H9 (cell line): ENCODE measurements around the gene FOXQ1. TPM values are rescaled to one million over a fixed set of nuclear protein-coding genes. Genes with fewer than 3 reads are reported as not detected.

Experiments
- DNase-seq: peaks from one replicate; pipeline ENCODE4 v3.0.0-alpha.2; 2017
- H2AFZ ChIP-seq: one replicate; pipeline ENCODE4 v1.6.1; 2013; ENCODE audit warnings: mild to moderate bottlenecking, low read length, control low read depth, moderate library complexity
- H2AK5ac ChIP-seq: 2 replicates; pipeline ENCODE4 v1.6.1; 2013; ENCODE audit warnings: low read length, control low read depth, mixed read lengths; ENCODE audit not compliant: insufficient read length
- H2BK120ac ChIP-seq: one replicate; pipeline ENCODE4 v1.6.1; 2013; ENCODE audit warnings: low read depth, mild to moderate bottlenecking, low read length, control low read depth, inconsistent platforms; ENCODE audit not compliant: poor library complexity, severe bottlenecking
- H2BK12ac ChIP-seq: 2 replicates; pipeline ENCODE4 v1.6.1; 2013; ENCODE audit warnings: low read length, control low read depth, mixed read lengths, low read depth; ENCODE audit not compliant: insufficient read length
- H2BK15ac ChIP-seq: 2 replicates; pipeline ENCODE4 v1.6.1; 2013; ENCODE audit warnings: low read depth, low read length, control low read depth
- H2BK20ac ChIP-seq: one replicate; pipeline ENCODE4 v1.6.1; 2013; ENCODE audit warnings: low read depth, mild to moderate bottlenecking, low read length, control low read depth, inconsistent platforms; ENCODE audit not compliant: poor library complexity, severe bottlenecking
- H2BK5ac ChIP-seq: 2 replicates; pipeline ENCODE4 v1.6.1; 2013; ENCODE audit warnings: low read length, control low read depth, mixed read lengths; ENCODE audit not compliant: insufficient read length
- H3K14ac ChIP-seq: 2 replicates; pipeline ENCODE4 v1.6.1; 2013; ENCODE audit warnings: low read length, control low read depth; ENCODE audit not compliant: insufficient read depth
- H3K18ac ChIP-seq: 2 replicates; pipeline ENCODE4 v1.6.1; 2013; ENCODE audit warnings: low read depth, mild to moderate bottlenecking, mixed read lengths, low read length, control low read depth; ENCODE audit not compliant: insufficient read length
- H3K23ac ChIP-seq: 2 replicates; pipeline ENCODE4 v1.6.1; 2013; ENCODE audit warnings: low read length, control low read depth, mixed read lengths, low read depth; ENCODE audit not compliant: insufficient read length
- H3K23me2 ChIP-seq: 2 replicates; pipeline ENCODE4 v1.6.1; 2013; ENCODE audit warnings: low read depth, mild to moderate bottlenecking, mixed read lengths, low read length, control low read depth; ENCODE audit not compliant: insufficient read length, poor library complexity, severe bottlenecking
- H3K27ac ChIP-seq: 2 replicates; pipeline ENCODE4 v1.5.1; 2013; ENCODE audit warnings: low read length, control low read depth, mixed read lengths, low read depth; ENCODE audit not compliant: insufficient read length
- H3K27me3 ChIP-seq: 2 replicates; pipeline ENCODE4 v1.6.1; 2013; ENCODE audit warnings: low read length, control low read depth, inconsistent platforms; ENCODE audit not compliant: insufficient read depth
- H3K4ac ChIP-seq: 2 replicates; pipeline ENCODE4 v1.6.1; 2013; ENCODE audit warnings: low read depth, mild to moderate bottlenecking, control low read depth, inconsistent platforms, low read length, moderate library complexity
- H3K4me1 ChIP-seq: 2 replicates; pipeline ENCODE4 v1.6.1; 2013; ENCODE audit warnings: low read length, control low read depth, inconsistent platforms; ENCODE audit not compliant: insufficient read depth
- H3K4me2 ChIP-seq: 2 replicates; pipeline ENCODE4 v1.6.1; 2013; ENCODE audit warnings: low read length, control low read depth, mixed read lengths; ENCODE audit not compliant: insufficient read length, insufficient read depth
- H3K56ac ChIP-seq: 2 replicates; pipeline ENCODE4 v1.6.1; 2013; ENCODE audit warnings: low read depth, mild to moderate bottlenecking, mixed read lengths, low read length, control low read depth; ENCODE audit not compliant: insufficient read length
- H3K79me1 ChIP-seq: 2 replicates; pipeline ENCODE4 v1.6.1; 2013; ENCODE audit warnings: low read depth, mild to moderate bottlenecking, moderate library complexity, low read length, control low read depth, inconsistent platforms; ENCODE audit not compliant: insufficient read depth, poor library complexity, severe bottlenecking
- H3K79me2 ChIP-seq: 2 replicates; pipeline ENCODE4 v1.6.1; 2013; ENCODE audit warnings: low read length, control low read depth, inconsistent platforms; ENCODE audit not compliant: insufficient read depth
- H3K9ac ChIP-seq: 2 replicates; pipeline ENCODE4 v1.6.1; 2013; ENCODE audit warnings: low read length, control low read depth, mixed read lengths; ENCODE audit not compliant: insufficient read length; ENCODE audit errors: extremely low read depth
- H3K9me3 ChIP-seq: one replicate; pipeline ENCODE4 v1.6.1; 2013; ENCODE audit warnings: low read depth, low read length, inconsistent platforms; ENCODE audit not compliant: control insufficient read depth
- H3T11ph ChIP-seq: one replicate; pipeline ENCODE4 v1.6.1; 2013; ENCODE audit warnings: mild to moderate bottlenecking, low read length, control low read depth, inconsistent platforms
- H4K20me1 ChIP-seq: one replicate; pipeline ENCODE4 v1.6.1; 2013; ENCODE audit not compliant: control insufficient read depth, insufficient read length, insufficient read depth
- H4K5ac ChIP-seq: 2 replicates; pipeline ENCODE4 v1.6.1; 2013; ENCODE audit warnings: low read depth, mild to moderate bottlenecking, mixed read lengths, low read length, control low read depth; ENCODE audit not compliant: insufficient read length
- H4K8ac ChIP-seq: replicated peaks from 2 replicates; pipeline ENCODE4 v1.6.1; 2013; ENCODE audit warnings: low read length, control low read depth, mixed read lengths, low read depth; ENCODE audit not compliant: insufficient read length
- H4K91ac ChIP-seq: 2 replicates; pipeline ENCODE4 v1.6.1; 2013; ENCODE audit warnings: low read depth, mild to moderate bottlenecking, moderate library complexity, mixed read lengths, low read length, control low read depth; ENCODE audit not compliant: insufficient read length
- H3K27ac Mint-ChIP-seq, 3 experiments: 2 replicates in 2 of 3; 3 replicates in 1 of 3; pipeline ENCODE4 v1.8.0; 2020 to 2021; ENCODE audit warnings: mixed read lengths in 3 of 3, mild to moderate bottlenecking in 1 of 3, moderate library complexity in 1 of 3
- H3K27me3 Mint-ChIP-seq: 2 replicates; pipeline ENCODE4 v1.8.0; 2021; ENCODE audit warnings: low read depth, mild to moderate bottlenecking, moderate library complexity, mixed read lengths
- H3K36me3 Mint-ChIP-seq, 3 experiments: 2 replicates in 2 of 3; 3 replicates in 1 of 3; pipeline ENCODE4 v1.8.0; 2020 to 2021; ENCODE audit warnings: low read depth in 3 of 3, mixed read lengths in 3 of 3; ENCODE audit not compliant: insufficient read depth in 1 of 3
- H3K4me1 Mint-ChIP-seq, 2 experiments: 2 replicates each; pipeline ENCODE4 v1.8.0; 2020; ENCODE audit warnings: mixed read lengths in 2 of 2
- H3K4me3 Mint-ChIP-seq, 2 experiments: 2 replicates in 1 of 2; 3 replicates in 1 of 2; pipeline ENCODE4 v1.8.0; 2020 to 2021; ENCODE audit warnings: mild to moderate bottlenecking in 2 of 2, mixed read lengths in 2 of 2, moderate library complexity in 1 of 2
- H3K9me3 Mint-ChIP-seq, 2 experiments: 2 replicates in 1 of 2; 3 replicates in 1 of 2; pipeline ENCODE4 v1.8.0; 2020; ENCODE audit warnings: mild to moderate bottlenecking in 2 of 2, mixed read lengths in 2 of 2, moderate library complexity in 1 of 2
- CTCF ChIP-seq: fragments of 200-600 bp; sonication (generic); conservative IDR thresholded peaks from 3 replicates; pipeline ENCODE4 v1.8.0; 2021; ENCODE audit warnings: antibody characterized with exemption, mild to moderate bottlenecking
- WGBS: extraction: QIAGEN DNeasy Blood & Tissue Kit; methylation state at CpG from one replicate; pipeline ENCODE4 v1.1.7; 2013; ENCODE audit warnings: missing lambda C conversion rate, low lambda C conversion rate, mixed read lengths; ENCODE audit not compliant: insufficient read length; ENCODE audit errors: extremely low coverage; 5-methylcytosine and 5-hydroxymethylcytosine counted together
- total RNA-seq: library from RNA; stranded (reverse); gene quantifications from 2 replicates; pipeline ENCODE4 v1.2.1, GENCODE V29; 2021

Gene FOXQ1
- total RNA-seq, 1 experiment from 2014 or later, result 0.15 TPM

GRCh38 chr6:1336246-1336843 is 24.4 kb downstream of the FOXQ1 start:
- H3K36me3 Mint-ChIP-seq, result no peaks in the 10 kb centered on the region
- DNase-seq, result peak; percentile 68

More at GRCh38 chr6:1336246-1336843, 24.4 kb downstream of the FOXQ1 start:
- Histone ChIP-seq H3K4me2 (no peak overlapping the region), H2BK5ac (no peak overlapping the region), H2BK12ac (no peak overlapping the region), H3K27ac (no peak overlapping the region), H3K14ac (no peak overlapping the region), H2BK120ac (no peak overlapping the region), H3K79me2 (no peaks in the 10 kb centered on the region), H4K91ac (no peak overlapping the region), H4K5ac (no peak overlapping the region), H3K79me1 (no peaks in the 10 kb centered on the region), H3K27me3 (no peaks in the 10 kb centered on the region; the same call in 1 of the 2 replicates), H2AFZ (no peak overlapping the region), H3K4me1 (no peaks in the 10 kb centered on the region; the same call in 1 of the 2 replicates), H3K23ac (no peak overlapping the region), H3K4ac (no peak overlapping the region), H2BK15ac (no peak overlapping the region), H3K18ac (no peak overlapping the region), H3K9me3 (no peaks in the 10 kb centered on the region), H3T11ph (no peak overlapping the region), H4K20me1 (no peaks in the 10 kb centered on the region), H3K9ac (no peak overlapping the region), H2BK20ac (no peak overlapping the region), H3K56ac (no peak overlapping the region), H4K8ac (no peak overlapping the region), H3K23me2 (no peaks in the 10 kb centered on the region), H2AK5ac (no peak overlapping the region)
- Mint-ChIP-seq H3K27ac (no peak overlapping the region), H3K4me1 (peaks cover 14 to 22% of the 10 kb centered on the region in 2 experiments), H3K27me3 (peaks cover 24% of the 10 kb centered on the region), H3K9me3 (peaks cover 2 to 3% of the 10 kb centered on the region in 2 experiments; a peak in 3 of 5 replicates), H3K4me3 (no peak overlapping the region)
- peak; percentile 70 for TF ChIP-seq CTCF
- WGBS, result no CpG with 5 or more reads among the region's 5 CpGs
